ENCODE results near the gene EEF1AKMT4. TPM values are rescaled to one million over a fixed set of nuclear protein-coding genes. Genes with fewer than 3 reads are reported as not detected.
A peak's percentile ranks its signal among the peaks of the same experiment; 100 is the strongest.

The EEF1AKMT4 gene
- polyA plus RNA-seq, 3 donors = 2.0 to 3.0 (median 2.7) TPM

GRCh38 chr3:184235381-184236032, 14.0 kb upstream of the EEF1AKMT4 start:
- DNase-seq (ENCODE audit: low read depth in 3 of 3, low spot score in 2 of 3) = no peak

DNA sequence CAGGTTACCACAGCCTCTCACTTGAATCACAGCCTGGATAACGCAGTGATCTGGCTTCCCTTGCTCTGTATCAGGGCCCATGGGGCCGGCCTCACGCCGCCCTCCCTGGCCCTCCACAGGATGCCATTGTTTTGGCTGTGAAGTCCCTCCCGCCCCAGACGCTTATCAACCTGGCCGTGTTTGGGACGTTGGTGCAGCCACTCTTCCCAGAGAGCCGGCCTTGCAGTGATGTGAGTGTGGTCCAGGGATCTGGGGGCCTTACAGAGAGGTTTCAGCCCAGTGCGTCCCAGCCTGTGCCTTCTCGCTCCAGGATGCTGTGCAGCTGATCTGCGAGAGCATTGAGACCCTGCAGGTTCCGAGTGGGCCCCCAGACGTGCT, 13.4 kb upstream of the EEF1AKMT4 start:
- DNase-seq (ENCODE audit: low read depth in 3 of 3, low spot score in 2 of 3) = no peak

- no peak for DNase-seq (ENCODE audit: low read depth in 3 of 3, low spot score in 2 of 3)
These were observed 12.8 kb upstream of the EEF1AKMT4 start for GRCh38 chr3:184236636-184237035.

- DNase-seq (ENCODE audit: low read depth in 3 of 3, low spot score in 2 of 3) = no peak
These were observed 12.3 kb upstream of the EEF1AKMT4 start for GRCh38 chr3:184237211-184237610.

DNA sequence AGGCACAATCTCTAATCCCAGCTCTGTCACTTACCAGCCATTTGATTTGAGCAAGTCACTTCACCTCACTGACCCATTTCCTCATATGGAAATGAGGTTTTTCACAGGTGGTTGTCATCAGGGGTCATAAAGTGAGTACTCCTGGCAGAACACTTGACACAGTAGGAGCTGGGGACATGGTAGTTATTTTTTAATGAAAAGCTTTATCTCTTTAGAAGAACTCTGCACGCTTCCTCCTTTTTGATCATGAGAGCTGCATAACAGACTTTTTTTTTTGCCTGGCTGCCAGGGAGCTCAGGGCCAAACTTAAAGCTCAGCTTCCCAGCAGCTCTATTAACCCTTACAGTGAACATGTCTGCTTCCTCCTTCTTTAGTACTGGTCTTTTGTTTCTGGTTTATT, 11.7 kb upstream of the EEF1AKMT4 start:
- no peak for DNase-seq (ENCODE audit: low read depth in 3 of 3, low spot score in 2 of 3)

- DNase-seq (ENCODE audit: low read depth in 3 of 3, low spot score in 2 of 3) = no peak
These were observed 11.1 kb upstream of the EEF1AKMT4 start for GRCh38 chr3:184238246-184238818.

GRCh38 chr3:184239221-184239620, 10.3 kb upstream of the EEF1AKMT4 start:
- DNase-seq (ENCODE audit: low read depth in 3 of 3, low spot score in 2 of 3) = no peak

DNA sequence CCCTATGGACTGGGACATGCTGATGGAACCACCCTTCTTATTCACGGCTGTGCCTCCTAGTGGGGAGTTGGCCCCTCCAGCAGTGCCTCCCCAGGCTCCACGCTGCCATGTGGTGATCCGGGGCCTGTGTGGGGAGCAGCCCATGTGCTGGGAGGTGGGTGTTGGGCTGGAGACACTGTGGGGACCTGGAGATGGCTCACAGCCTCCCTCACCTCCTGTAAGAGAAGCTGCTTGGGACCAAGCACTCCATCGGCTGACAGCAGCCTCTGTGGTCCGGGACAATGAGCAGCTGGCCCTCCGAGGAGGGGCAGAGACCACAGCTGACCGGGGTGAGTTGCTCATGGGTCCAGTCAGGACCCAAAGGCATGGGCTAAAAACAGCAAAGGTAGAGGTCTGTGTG, 9.8 kb upstream of the EEF1AKMT4 start:
- no peak for DNase-seq (ENCODE audit: low read depth in 3 of 3, low spot score in 2 of 3)

DNA sequence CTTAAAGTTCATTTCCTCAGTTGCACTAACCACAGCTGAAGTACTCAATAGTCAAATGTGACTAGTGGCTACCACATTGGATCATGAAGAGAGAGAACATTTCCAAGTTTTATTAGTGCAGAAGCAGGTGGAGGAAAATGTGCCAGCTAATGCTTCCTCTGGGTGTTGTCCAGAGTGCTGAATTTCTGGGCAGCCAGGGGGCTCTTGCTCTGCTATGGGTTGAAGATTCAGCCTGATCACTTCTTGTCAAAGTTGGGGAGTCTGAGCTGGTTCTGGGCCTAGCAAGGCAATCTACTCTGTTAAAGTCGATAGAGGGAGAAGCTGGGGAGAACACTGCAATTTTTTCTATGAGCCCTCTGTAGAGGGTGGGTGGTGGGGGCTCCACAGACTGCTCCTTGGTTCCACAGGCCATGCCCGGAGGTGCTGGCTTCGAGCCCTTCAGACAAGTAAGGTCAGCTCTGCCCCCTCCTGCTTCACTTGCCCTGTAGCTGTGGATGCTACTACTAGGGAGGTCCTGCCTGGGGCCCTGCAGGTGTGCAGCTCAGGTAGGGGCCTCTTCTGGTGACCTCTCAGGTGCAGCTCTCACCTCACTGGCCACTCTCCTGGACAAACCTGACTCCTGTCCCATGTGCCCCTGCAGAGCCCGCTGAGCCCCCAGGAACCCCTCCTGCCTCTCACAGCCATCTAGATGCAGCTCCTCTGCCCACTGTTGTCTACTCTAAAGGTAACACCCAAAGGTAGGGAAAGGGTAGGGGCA, 8.9 kb upstream of the EEF1AKMT4 start:
- no peak for DNase-seq (ENCODE audit: low read depth in 3 of 3, low spot score in 2 of 3)

GRCh38 chr3:184241141-184241446, 8.4 kb upstream of the EEF1AKMT4 start:
- no peak for DNase-seq (ENCODE audit: low read depth in 3 of 3, low spot score in 2 of 3)

DNA sequence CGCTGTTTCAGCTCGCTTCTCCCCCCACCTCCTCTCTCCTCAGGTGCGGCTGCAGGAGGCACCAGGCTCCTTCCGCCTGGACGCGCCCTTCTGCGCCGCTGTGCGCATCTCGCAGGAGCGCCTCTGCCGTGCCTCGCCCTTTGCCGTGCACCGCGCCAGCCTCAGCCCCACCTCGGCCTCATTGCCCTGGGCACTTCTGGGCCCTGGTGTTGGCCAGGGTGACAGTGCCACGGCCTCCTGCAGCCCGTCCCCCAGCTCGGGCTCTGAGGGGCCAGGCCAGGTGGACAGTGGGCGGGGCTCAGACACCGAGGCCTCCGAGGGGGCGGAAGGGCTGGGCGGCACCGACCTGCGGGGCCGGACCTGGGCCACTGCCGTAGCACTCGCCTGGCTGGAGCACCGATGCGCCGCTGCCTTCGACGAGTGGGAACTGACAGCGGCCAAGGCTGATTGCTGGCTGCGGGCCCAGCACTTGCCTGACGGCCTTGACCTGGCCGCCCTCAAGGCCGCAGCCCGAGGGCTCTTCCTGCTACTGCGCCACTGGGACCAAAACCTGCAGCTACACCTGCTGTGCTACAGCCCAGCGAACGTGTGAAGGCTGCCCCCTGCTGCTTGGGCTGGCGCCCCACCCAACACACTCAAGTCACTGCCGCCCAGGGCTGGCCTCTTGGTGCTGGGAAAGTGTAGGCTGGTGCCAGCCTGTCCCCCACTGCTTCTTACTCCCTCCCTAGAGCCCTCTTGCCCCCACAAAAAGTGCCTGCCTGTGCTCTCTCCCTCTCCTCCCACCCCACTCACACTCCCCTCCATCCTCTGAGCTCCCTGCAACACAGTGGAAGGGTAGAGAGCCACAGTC, 7.8 kb upstream of the EEF1AKMT4 start:
- DNase-seq (ENCODE audit: low read depth in 3 of 3, low spot score in 2 of 3) = no peak

GRCh38 chr3:184242297-184242685, 7.2 kb upstream of the EEF1AKMT4 start:
- no peak for DNase-seq (ENCODE audit: low read depth in 3 of 3, low spot score in 2 of 3)

- peak in 2 of 3 donors; percentile 77 to 78 for DNase-seq (ENCODE audit: low read depth in 3 of 3, low spot score in 2 of 3)
These were observed 739 bp upstream of the EEF1AKMT4 start, which contains the start of gene ALG3 for GRCh38 chr3:184248454-184249411. ALG3 (minus strand) TSS chr3:184248962; CDS start chr3:184248940, 22 bp downstream.

DNA sequence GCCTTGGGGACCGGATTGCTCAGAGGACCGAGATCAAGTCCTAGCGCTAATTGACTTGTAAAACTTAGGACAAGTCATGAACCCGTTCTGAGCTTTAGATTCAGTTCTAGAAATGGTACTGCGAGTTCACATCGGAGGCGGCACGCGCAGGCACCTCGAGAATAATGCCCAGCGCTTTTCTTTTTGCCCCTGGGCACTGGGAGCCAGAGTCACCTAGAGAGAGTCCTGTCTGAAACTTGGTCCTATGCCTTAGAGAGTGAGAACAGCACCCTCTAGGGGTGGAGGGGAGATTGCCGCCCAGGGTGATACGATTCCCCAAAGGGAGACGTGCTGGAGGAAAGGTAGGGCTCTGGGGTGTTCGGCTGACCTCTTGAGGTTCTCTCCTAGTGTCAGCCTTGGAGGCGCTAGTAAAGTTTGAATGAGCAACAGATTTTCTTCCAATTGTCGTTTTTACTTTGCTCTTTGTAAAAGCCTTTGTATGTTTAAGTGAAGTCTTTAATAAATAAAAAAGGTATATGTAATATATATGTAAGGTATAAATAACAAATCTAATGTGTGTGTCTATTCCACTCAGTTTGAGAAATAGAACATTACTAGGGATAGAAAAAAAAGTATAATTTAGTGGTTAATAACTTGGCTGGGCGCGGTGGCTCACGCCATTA, 826 bp downstream of the EEF1AKMT4 start:
- no peak for DNase-seq (ENCODE audit: low read depth in 3 of 3, low spot score in 2 of 3)

- no peak for DNase-seq (ENCODE audit: low read depth in 3 of 3, low spot score in 2 of 3)
These were observed 6.0 kb downstream of the EEF1AKMT4 start for GRCh38 chr3:184255291-184256039.

GRCh38 chr3:184257083-184257915, 7.8 kb downstream of the EEF1AKMT4 start:
- no peak for DNase-seq (ENCODE audit: low read depth in 3 of 3, low spot score in 2 of 3)

GRCh38 chr3:184258926-184259325, 9.5 kb downstream of the EEF1AKMT4 start:
- no peak for DNase-seq (ENCODE audit: low read depth in 3 of 3, low spot score in 2 of 3)

DNA sequence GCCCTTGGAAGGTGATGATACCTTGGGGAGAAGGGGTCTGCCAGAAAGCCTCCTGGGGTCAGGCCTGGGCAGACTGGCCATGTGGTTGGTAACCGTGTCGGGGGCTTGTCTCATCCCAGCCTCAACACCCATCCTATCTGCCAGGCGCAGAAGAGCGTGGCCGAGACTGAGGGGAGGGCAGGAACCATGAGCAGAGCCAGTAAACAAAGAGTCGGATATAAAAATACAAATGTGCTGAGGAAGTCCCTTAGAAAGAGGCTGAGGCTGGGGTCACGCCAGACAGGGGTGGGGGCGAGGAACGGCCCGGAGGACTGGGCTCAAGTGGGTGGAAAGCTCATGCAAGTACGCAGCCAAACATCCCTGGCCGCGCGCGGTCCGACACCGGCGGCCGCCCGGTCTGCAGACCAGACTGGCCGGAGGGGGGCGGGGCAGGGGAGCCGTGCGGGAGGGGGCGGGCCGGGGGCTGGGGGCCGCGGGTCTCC, 10.0 kb downstream of the EEF1AKMT4 start:
- no peak for DNase-seq (ENCODE audit: low read depth in 3 of 3, low spot score in 2 of 3)
